Dermis blood vessel endothelial cell (primary cell): ENCODE data around the gene NKAIN2. TPM values are rescaled to one million over a fixed set of nuclear protein-coding genes. Genes with fewer than 3 reads are reported as not detected.

Source experiments
- DNase-seq: peaks from one replicate; pipeline ENCODE4 v3.0.0; 2010
- total RNA-seq: library from RNA; depleted of rRNA; stranded (reverse); fragments of >200 nt; gene quantifications from 2 replicates; pipeline ENCODE4 v1.2.3, GENCODE V29; 2014

The NKAIN2 gene
- total RNA-seq, 1 donor from 2014 or later = not detected

GRCh38 chr6:123810214-123810613 lies 6.5 kb downstream of the NKAIN2 start:
- DNase-seq = no peak

GRCh38 chr6:123810948-123811347 lies 7.3 kb downstream of the NKAIN2 start:
- DNase-seq = no peak

GRCh38 chr6:123811378-123811777 lies 7.7 kb downstream of the NKAIN2 start:
- no peak for DNase-seq

GRCh38 chr6:123812621-123813020 lies 9.0 kb downstream of the NKAIN2 start:
- no peak for DNase-seq

GRCh38 chr6:123821112-123821511 lies 17.4 kb downstream of the NKAIN2 start:
- DNase-seq = no peak

- DNase-seq = no peak
These were observed 25.8 kb downstream of the NKAIN2 start for GRCh38 chr6:123829302-123829953.

- no peak for DNase-seq
These were observed 26.5 kb downstream of the NKAIN2 start for GRCh38 chr6:123830120-123830519.

GRCh38 chr6:123838505-123839234 lies 35.0 kb downstream of the NKAIN2 start:
- no peak for DNase-seq

GRCh38 chr6:123841067-123841896 lies 37.6 kb downstream of the NKAIN2 start:
- no peak for DNase-seq

GRCh38 chr6:123844011-123844410 lies 40.3 kb downstream of the NKAIN2 start:
- no peak for DNase-seq

- no peak for DNase-seq
These were observed 44.7 kb downstream of the NKAIN2 start for GRCh38 chr6:123848347-123848746.

- DNase-seq = no peak
These were observed 45.7 kb downstream of the NKAIN2 start for GRCh38 chr6:123849406-123849805.

- no peak for DNase-seq
These were observed 46.9 kb downstream of the NKAIN2 start for GRCh38 chr6:123850555-123850954.

- no peak for DNase-seq
These were observed 50.5 kb downstream of the NKAIN2 start for GRCh38 chr6:123854201-123854600.

- DNase-seq = no peak
These were observed 51.8 kb downstream of the NKAIN2 start for GRCh38 chr6:123855506-123855905.

GRCh38 chr6:123859291-123859690 lies 55.6 kb downstream of the NKAIN2 start:
- no peak for DNase-seq

GRCh38 chr6:123869334-123869733 lies 65.7 kb downstream of the NKAIN2 start:
- no peak for DNase-seq

GRCh38 chr6:123873974-123874373 lies 70.3 kb downstream of the NKAIN2 start:
- no peak for DNase-seq

- DNase-seq = no peak
These were observed 72.1 kb downstream of the NKAIN2 start for GRCh38 chr6:123875784-123876183.

- no peak for DNase-seq
These were observed 76.1 kb downstream of the NKAIN2 start for GRCh38 chr6:123879749-123880148.

- DNase-seq = no peak
These were observed 85.3 kb downstream of the NKAIN2 start for GRCh38 chr6:123888771-123889513.

- DNase-seq = no peak
These were observed 91.7 kb downstream of the NKAIN2 start for GRCh38 chr6:123895346-123895745.

GRCh38 chr6:123895806-123896205 lies 92.1 kb downstream of the NKAIN2 start:
- no peak for DNase-seq
